Stimulated activated CD4-positive, alpha-beta T cell treated with anti-CD3 and anti-CD28 coated beads, Interleukin-15, amount 100 ng/mL, for 1 hour (primary cell): ENCODE data around the gene LCE3B.

Experiments
- DNase-seq, 2 donors: peaks; one replicate each; pipeline ENCODE4 v3.0.0-alpha.2; 2020; ENCODE audit warnings: low read depth in 1 of 2, low spot score in 1 of 2

The LCE3B gene

GRCh38 chr1:152657677-152658076 is 44.1 kb downstream of the LCE3B start:
- no peak for DNase-seq

- DNase-seq: no peak
These were observed 45.0 kb downstream of the LCE3B start for GRCh38 chr1:152658649-152659048.

GRCh38 chr1:152663098-152663497 is 49.5 kb downstream of the LCE3B start, which contains the start of gene LCE2D:
Gene LCE2D (plus strand): TSS chr1:152663380. CDS start chr1:152664106, 726 bp downstream.
- no peak for DNase-seq
